OCI-LY3 (cell line): ENCODE measurements around the gene ADGRV1.

Source experiments
- H2AFZ ChIP-seq: fragments of 200-600, 300-600 bp; shearing (Covaris generic); 2 replicates; pipeline ENCODE4 v1.6.0; 2014; ENCODE audit warnings: antibody characterized with exemption, low read depth, low read length
- H3K27ac ChIP-seq: fragments of 200-600, 300-600 bp; sonication (generic); 2 replicates; pipeline ENCODE4 v1.5.1; 2014; ENCODE audit warnings: mild to moderate bottlenecking, low read length, moderate library complexity, mixed read lengths
- H3K27me3 ChIP-seq: fragments of 200-600, 300-600 bp; sonication (generic); 2 replicates; pipeline ENCODE4 v1.6.1; 2014; ENCODE audit warnings: low read depth, low read length, mixed read lengths
- H3K36me3 ChIP-seq: fragments of 200-600, 300-600 bp; sonication (generic); replicated peaks from 2 replicates; pipeline ENCODE3; 2014; ENCODE audit warnings: low read depth, low read length, mixed read lengths
- H3K4me1 ChIP-seq: fragments of 300-600, 200-600 bp; sonication (generic); 2 replicates; pipeline ENCODE4 v1.6.1; 2014; ENCODE audit warnings: low read length, mixed read lengths
- H3K4me2 ChIP-seq: fragments of 200-600, 300-600 bp; sonication (generic); 2 replicates; pipeline ENCODE4 v1.6.1; 2014; ENCODE audit warnings: low read length, mixed read lengths
- H3K4me3 ChIP-seq: fragments of 300-600, 200-600 bp; sonication (generic); 2 replicates; pipeline ENCODE4 v1.5.1; 2014; ENCODE audit warnings: antibody characterized with exemption, mild to moderate bottlenecking, low read length, moderate library complexity
- H3K79me2 ChIP-seq: fragments of 300-600, 200-600 bp; shearing (Covaris generic); 2 replicates; pipeline ENCODE4 v1.6.1; 2014; ENCODE audit warnings: mild to moderate bottlenecking, low read length, mixed read lengths
- H3K9ac ChIP-seq: fragments of 300-600, 200-600 bp; shearing (Covaris generic); 2 replicates; pipeline ENCODE4 v1.6.0; 2014; ENCODE audit warnings: mild to moderate bottlenecking, low read length, moderate library complexity
- H3K9me3 ChIP-seq: fragments of 200-600, 300-600 bp; shearing (Covaris generic); 2 replicates; pipeline ENCODE4 v1.6.1; 2014; ENCODE audit warnings: low read length, mixed read lengths; ENCODE audit not compliant: insufficient read depth
- H4K20me1 ChIP-seq: fragments of 200-600, 300-600 bp; sonication (generic); 2 replicates; pipeline ENCODE4 v1.6.1; 2016; ENCODE audit warnings: low read length, mixed read lengths; ENCODE audit not compliant: insufficient read depth
- CTCF ChIP-seq: fragments of 200-600, 300-600 bp; sonication (generic); IDR thresholded peaks from 2 replicates; pipeline ENCODE4 v1.5.1; 2014; ENCODE audit warnings: antibody characterized with exemption, low read length, low read depth
- EZH2phosphoT487 ChIP-seq: fragments of 200-600 bp; shearing (Covaris generic); IDR thresholded peaks from 2 replicates; pipeline ENCODE4 v1.6.1; 2018; ENCODE audit warnings: antibody characterized with exemption, mixed run types, low read depth

Gene ADGRV1

GRCh38 chr5:90612919-90613318, 54.3 kb downstream of the ADGRV1 start:
- TF ChIP-seq EZH2phosphoT487 (no peak), CTCF (no peak)
- Histone ChIP-seq H3K79me2 (no peaks in the 10 kb centered on the region), H3K27ac (no peak overlapping the region)

GRCh38 chr5:90613459-90613858, 54.9 kb downstream of the ADGRV1 start:
- Histone ChIP-seq H3K4me2 (peak overlapping the region; percentile 70), H2AFZ (peak overlapping the region; percentile 94; the same call in 1 of the 2 replicates), H3K9ac (no peak overlapping the region)

More at GRCh38 chr5:90612919-90613318, 54.3 kb downstream of the ADGRV1 start:
- Histone ChIP-seq H2AFZ (peak overlapping the region; percentile 94), H3K4me2 (peak overlapping the region; percentile 70), H3K9ac (no peak overlapping the region), H3K4me3 (peak overlapping the region; percentile 28), H3K27me3 (no peaks in the 10 kb centered on the region), H4K20me1 (no peaks in the 10 kb centered on the region), H3K36me3 (no peaks in the 10 kb centered on the region), H3K9me3 (no peaks in the 10 kb centered on the region), H3K4me1 (peaks cover 13% of the 10 kb centered on the region)

GRCh38 chr5:90613918-90614504, 55.4 kb downstream of the ADGRV1 start:
- H3K9ac ChIP-seq, result no peak overlapping the region
- H3K79me2 ChIP-seq, result no peaks in the 10 kb centered on the region
- no peak for TF ChIP-seq EZH2phosphoT487
- no peak for TF ChIP-seq CTCF
- H3K4me1 ChIP-seq, result peaks cover 13% of the 10 kb centered on the region
- H3K36me3 ChIP-seq, result no peaks in the 10 kb centered on the region
- H2AFZ ChIP-seq, result no peak overlapping the region
- H3K4me3 ChIP-seq, result no peak overlapping the region
- no peak overlapping the region for H3K4me2 ChIP-seq
- H3K27me3 ChIP-seq, result no peaks in the 10 kb centered on the region
- no peak overlapping the region for H3K27ac ChIP-seq
- no peaks in the 10 kb centered on the region for H4K20me1 ChIP-seq
- no peaks in the 10 kb centered on the region for H3K9me3 ChIP-seq

More at GRCh38 chr5:90613459-90613858, 54.9 kb downstream of the ADGRV1 start:
- TF ChIP-seq EZH2phosphoT487 (no peak), CTCF (no peak)
- H3K9me3 ChIP-seq, result no peaks in the 10 kb centered on the region
- H3K36me3 ChIP-seq, result no peaks in the 10 kb centered on the region
- no peaks in the 10 kb centered on the region for H3K79me2 ChIP-seq
- peak overlapping the region; percentile 28; the same call in 1 of the 2 replicates for H3K4me3 ChIP-seq
- no peak overlapping the region for H3K27ac ChIP-seq
- H3K27me3 ChIP-seq, result no peaks in the 10 kb centered on the region
- peaks cover 13% of the 10 kb centered on the region for H3K4me1 ChIP-seq
- H4K20me1 ChIP-seq, result no peaks in the 10 kb centered on the region

GRCh38 chr5:90615355-90615754, 56.8 kb downstream of the ADGRV1 start:
- Histone ChIP-seq H3K79me2 (no peaks in the 10 kb centered on the region), H4K20me1 (no peaks in the 10 kb centered on the region), H3K4me2 (no peak overlapping the region), H3K9ac (no peak overlapping the region), H3K27me3 (no peaks in the 10 kb centered on the region), H3K36me3 (no peaks in the 10 kb centered on the region), H3K4me3 (no peak overlapping the region), H3K27ac (no peak overlapping the region), H3K9me3 (no peaks in the 10 kb centered on the region), H3K4me1 (peaks cover 13% of the 10 kb centered on the region), H2AFZ (no peak overlapping the region)
- no peak for TF ChIP-seq CTCF
- TF ChIP-seq EZH2phosphoT487, result no peak
